HG02642 (cell line): ENCODE results near the gene MRGPRE.
"Not testable (repeated sequence)": the region's sequence is repeated elsewhere in the genome, so short reads cannot be mapped to it uniquely, and the experiment has no call there.

Source experiments
- ATAC-seq: cut with Tn5 transposase; IDR thresholded peaks from one replicate; pipeline ENCODE4 v1.9.1; 2021; ENCODE audit warnings: mild to moderate bottlenecking; ENCODE audit not compliant: unreplicated experiment, poor library complexity

The MRGPRE gene, protein sequence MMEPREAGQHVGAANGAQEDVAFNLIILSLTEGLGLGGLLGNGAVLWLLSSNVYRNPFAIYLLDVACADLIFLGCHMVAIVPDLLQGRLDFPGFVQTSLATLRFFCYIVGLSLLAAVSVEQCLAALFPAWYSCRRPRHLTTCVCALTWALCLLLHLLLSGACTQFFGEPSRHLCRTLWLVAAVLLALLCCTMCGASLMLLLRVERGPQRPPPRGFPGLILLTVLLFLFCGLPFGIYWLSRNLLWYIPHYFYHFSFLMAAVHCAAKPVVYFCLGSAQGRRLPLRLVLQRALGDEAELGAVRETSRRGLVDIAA

DNA sequence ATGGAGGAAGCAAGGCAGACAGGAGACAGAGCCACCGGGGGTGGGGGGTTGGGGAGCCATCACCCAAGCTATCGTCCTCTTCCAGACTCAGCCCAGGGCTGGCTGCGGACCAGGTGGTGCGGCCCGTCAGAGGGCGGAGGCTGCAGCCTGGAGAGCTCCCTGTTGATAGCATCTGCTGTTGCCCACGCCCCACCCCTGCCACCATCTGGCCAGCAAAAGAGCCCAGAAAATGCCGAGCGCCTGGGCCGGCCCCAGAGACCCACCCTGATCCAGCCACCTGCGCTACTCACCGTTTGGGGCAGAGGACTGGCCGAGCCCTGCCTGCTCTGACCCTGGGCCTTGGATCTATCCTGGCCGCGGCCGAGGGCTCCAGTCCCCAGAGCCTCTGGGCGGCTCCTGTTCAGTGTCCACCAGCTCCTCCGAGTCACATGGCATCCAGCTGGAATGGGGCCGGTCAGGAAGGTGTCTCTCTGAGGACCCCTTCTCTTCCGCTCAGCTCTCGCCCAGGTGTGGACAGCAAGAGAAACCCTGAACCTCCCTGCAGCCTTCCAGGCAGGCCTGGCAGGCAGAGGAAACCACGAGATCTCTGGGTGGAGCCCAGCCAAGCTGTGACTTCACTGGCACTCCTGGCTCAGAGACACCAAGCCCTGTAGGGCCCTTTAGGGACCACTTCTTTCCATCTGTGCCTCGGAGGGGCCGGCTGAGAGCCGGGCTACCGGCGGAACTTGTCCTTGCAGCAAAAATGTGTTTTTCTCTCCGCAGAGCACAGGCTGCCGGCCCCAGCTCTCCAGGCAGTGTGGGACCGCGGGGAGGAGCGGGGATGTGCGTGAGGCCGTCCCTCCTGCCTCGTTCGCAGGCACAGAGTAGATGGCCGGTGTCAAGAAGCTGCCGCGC, at the start of gene MRGPRE:
MRGPRE (minus strand) TSS at position 567 of the 894 bp plus-strand sequence. CDS start 3,618 bp downstream, outside the sequence.
- no peak for ATAC-seq

- not testable (repeated sequence) for ATAC-seq
Measured at GRCh38 chr11:3281146-3281545, 48.9 kb upstream of the MRGPRE start.

- not testable (repeated sequence) for ATAC-seq
Measured at GRCh38 chr11:3280662-3281061, 48.4 kb upstream of the MRGPRE start.

DNA sequence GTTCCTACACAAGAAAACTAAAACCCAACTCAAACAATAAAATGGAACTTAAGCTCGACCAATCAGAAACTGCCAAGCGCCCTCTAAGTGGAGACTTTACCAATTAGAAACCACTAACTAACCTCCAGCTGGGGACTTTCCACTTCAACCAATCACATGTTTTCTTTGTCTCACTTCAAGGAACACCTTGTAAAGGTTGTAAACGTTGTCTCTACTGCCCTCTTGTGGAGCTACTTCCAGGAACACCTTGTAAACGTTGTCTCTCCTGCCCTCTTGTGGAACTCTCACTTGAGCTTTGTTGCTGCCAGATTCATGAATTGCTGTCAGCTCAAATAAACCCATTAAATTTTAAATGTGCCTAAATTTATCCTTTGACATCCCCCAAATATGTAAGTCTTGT, 46.7 kb upstream of the MRGPRE start:
- not testable (repeated sequence) for ATAC-seq

DNA sequence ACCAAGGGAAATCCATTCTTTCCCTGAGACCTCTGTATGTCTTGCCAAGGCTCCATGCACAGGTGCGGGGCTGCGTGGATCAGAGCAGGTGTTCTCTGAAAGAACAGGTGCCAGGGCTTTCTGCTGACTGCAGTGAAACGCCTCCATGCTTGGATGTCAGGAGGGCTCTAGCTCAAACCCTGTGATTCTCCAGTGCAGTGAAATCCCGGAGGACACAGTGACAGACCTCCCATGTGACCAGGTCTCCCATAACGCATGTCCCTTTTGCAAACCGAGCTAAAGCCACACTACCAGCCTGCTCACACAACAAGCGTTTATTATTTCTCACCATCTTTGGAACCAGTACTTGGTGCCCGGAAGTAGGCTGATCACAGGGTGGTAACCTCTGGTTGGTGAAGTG, 41.4 kb upstream of the MRGPRE start:
- not testable (repeated sequence) for ATAC-seq

DNA sequence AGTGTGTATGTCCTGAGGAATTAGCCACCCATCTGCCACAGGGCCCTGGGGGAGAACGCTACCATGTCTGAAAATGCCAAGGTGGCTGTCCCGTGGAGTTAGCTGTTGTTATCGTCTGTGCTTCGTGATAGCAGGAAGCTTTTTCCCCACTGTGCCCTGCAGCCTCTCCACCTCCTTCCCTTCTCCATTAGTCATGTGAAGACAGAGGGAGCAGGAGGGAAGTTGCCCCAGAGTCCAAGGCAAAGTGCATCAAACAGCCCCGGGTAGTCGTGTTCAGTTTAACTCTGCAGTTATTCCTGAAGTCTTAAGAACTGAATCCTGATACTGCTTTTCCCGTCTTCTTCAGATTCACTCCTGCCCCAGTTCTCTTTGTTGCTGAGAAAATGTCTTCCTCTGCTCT, 30.3 kb upstream of the MRGPRE start:
- not testable (repeated sequence) for ATAC-seq

GRCh38 chr11:3261831-3262230, 29.6 kb upstream of the MRGPRE start:
- not testable (repeated sequence) for ATAC-seq

DNA sequence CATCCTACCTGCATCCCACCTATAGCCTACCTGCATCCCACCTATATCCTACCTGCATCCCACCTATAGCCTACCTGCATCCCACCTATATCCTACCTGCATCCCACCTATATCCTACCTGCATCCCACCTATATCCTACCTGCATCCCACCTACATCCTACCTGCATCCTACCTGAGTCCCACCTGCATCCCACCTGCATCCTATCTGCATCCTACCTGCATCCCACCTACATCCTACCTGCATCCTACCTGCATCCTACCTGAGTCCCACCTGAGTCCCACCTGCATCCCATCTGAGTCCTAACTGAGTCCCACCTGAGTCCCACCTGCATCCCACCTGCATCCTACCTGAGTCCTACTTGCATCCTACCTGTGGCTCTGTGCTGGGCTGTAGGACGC, 25.3 kb upstream of the MRGPRE start:
- not testable (repeated sequence) for ATAC-seq

- not testable (repeated sequence) for ATAC-seq
Measured at GRCh38 chr11:3255241-3255640, 23.0 kb upstream of the MRGPRE start.

DNA sequence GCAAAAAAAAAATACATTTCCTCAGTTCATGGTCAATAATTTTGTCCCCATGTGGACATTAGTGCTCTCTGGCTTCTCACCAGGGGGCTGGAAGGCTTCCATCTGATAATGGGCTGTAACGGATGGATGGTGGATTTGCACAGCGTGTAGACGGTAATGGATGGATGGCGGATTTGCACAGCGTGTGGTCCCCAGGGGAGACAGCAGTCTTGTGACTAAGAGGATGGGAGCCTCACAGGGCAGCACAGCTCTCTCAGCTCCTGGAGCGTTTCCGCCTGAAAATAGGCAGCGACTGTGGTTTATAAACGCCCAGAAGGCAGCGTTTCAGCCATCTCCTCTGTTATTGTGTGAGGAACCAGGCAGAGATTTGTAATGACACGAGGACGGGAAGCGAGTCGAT, 22.6 kb upstream of the MRGPRE start:
- not testable (repeated sequence) for ATAC-seq

GRCh38 chr11:3245071-3245470, 12.9 kb upstream of the MRGPRE start:
- ATAC-seq = no peak

- no peak for ATAC-seq
Measured at GRCh38 chr11:3243880-3244279, 11.7 kb upstream of the MRGPRE start.

DNA sequence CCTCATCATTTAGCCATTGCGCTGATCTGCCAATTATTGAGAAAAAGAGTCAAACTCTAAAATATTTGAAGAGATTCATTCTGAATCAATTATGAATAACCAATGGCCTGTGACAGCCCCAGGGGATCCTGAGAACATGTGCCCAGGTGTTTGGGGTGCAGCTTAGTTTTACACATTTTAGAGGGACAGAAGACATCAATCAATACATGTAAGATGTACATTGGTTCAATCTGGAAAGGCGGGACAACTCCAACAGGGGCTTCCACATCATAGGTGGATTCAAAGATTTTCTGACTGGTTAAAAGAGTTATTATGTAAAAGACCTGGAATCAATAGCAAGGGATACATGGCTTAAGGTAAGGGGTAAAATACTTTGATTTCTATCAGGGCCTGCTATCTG, 4.9 kb upstream of the MRGPRE start:
- no peak for ATAC-seq

DNA sequence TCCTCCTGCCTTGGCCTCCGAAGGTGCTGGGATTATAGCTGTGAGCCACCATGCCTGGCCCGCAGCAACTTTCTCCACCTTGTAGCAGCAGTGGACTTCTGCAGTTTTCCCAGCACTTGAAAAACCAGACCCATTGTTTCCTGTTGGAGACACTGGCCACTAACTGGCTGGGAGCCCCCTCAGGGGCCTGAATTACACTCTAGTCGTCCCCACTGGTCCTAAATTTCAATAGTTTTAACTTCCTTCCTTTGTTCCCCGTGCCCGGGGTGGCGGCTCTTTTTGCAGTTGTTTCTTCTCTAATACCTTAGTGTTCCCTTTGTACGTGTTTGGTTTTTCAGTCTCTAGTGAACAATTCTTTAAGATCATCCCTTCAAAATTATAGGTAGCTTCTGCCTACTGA, 2.6 kb upstream of the MRGPRE start:
- ATAC-seq = no peak

DNA sequence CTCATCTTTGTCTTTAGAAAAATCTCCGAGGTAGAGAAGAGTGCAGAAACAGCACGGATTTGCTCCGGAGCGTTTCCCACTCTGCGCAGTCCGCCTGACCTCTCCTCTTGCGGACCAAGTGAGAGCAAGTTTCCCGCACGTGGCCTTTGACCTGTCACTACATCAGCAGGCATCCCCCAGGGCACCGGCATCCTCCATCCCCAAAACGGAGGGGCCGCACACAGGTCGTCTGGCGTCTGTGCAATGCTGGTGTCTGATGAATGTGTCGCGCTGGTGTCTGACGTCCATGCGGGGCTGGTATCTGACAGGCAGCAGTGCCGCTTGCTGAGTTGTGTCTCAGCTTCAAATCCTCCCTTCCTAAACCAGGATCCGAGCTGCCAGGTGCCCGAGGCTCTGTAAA, 739 bp upstream of the MRGPRE start:
- ATAC-seq = no peak

GRCh38 chr11:3231550-3231850, 717 bp downstream of the MRGPRE start:
- ATAC-seq = no peak

- no peak for ATAC-seq
Measured at GRCh38 chr11:3230636-3231549, 1.3 kb downstream of the MRGPRE start.

GRCh38 chr11:3229673-3230630, 2.3 kb downstream of the MRGPRE start:
- ATAC-seq = no peak

DNA sequence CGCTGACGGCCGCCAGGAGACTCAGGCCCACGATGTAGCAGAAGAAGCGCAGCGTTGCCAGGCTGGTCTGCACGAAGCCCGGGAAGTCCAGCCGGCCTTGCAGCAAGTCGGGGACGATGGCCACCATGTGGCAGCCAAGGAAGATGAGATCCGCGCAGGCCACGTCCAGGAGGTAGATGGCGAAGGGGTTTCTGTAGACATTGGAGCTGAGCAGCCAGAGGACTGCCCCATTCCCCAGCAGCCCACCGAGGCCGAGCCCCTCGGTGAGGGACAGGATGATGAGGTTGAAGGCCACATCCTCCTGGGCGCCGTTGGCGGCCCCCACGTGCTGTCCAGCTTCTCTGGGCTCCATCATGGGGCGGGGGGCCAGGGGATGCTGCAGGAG, 3.8 kb downstream of the MRGPRE start:
- no peak for ATAC-seq
